Hypothalamus (tissue), 51 donors: ENCODE results near the gene PSG2.
A peak's percentile ranks its signal among the peaks of the same experiment; 100 is the strongest.
"Not testable (repeated sequence)": the region's sequence is repeated elsewhere in the genome, so short reads cannot be mapped to it uniquely, and the experiment has no call there.

Source experiments
- DNase-seq, 51 donors: peaks; one replicate each; lab custom pipeline; 2025; lab: John Stamatoyannopoulos, UW

Gene PSG2

DNA sequence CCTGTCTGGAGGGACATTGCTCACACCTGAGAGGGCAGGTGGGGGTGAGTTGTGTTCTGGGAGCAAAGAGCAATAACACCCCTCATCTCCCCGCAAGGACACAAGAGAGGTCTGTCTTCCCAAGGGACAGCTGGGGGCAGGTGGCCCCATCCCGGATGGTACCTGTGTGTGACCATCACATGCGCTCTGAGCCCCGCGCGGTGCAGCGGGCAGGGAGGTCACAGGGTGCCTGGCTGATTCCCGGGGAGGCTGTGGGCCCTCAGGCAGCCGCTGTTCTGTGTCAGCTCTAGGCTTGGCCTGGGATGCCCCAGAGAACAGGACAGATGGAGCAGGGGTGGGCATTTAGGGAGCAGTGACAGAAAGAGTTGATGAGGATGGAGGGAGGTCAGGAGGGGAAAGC is 1.2 kb upstream of the PSG2 start:
- not testable (repeated sequence) for DNase-seq

- no peak for DNase-seq
These were observed 4.2 kb downstream of the PSG2 start for GRCh38 chr19:43078311-43078710.

GRCh38 chr19:43077881-43078280 is 4.6 kb downstream of the PSG2 start:
- not testable (repeated sequence) for DNase-seq

- not testable (repeated sequence) for DNase-seq
These were observed 20.1 kb downstream of the PSG2 start for GRCh38 chr19:43062418-43062817.

- DNase-seq = not testable (repeated sequence)
These were observed 21.2 kb downstream of the PSG2 start for GRCh38 chr19:43061326-43061725.

GRCh38 chr19:43060254-43060653 is 22.2 kb downstream of the PSG2 start:
- not testable (repeated sequence) for DNase-seq

- DNase-seq = not testable (repeated sequence)
These were observed 23.0 kb downstream of the PSG2 start for GRCh38 chr19:43059482-43059881.

DNA sequence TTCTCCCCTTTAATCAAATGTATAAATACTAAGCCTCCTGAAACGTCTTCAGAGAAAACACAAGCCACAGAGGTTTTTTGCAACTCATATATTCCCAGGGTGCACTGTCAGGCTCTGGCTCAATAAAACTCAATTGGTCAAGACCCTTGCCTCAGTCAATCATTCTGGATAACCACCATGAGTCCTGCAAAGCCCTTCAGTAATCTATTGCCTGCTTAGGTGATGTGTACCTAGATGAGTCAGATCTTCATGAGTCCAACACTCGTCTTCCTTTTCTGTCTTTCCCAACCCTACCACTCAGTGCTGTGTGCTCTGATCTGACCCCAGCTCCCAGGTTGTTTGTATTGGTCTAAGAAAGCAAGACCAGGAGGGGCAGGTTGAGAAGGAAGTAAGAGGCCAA is 24.1 kb downstream of the PSG2 start:
- not testable (repeated sequence) for DNase-seq

GRCh38 chr19:43047966-43048365 is 34.5 kb downstream of the PSG2 start:
- not testable (repeated sequence) for DNase-seq

DNA sequence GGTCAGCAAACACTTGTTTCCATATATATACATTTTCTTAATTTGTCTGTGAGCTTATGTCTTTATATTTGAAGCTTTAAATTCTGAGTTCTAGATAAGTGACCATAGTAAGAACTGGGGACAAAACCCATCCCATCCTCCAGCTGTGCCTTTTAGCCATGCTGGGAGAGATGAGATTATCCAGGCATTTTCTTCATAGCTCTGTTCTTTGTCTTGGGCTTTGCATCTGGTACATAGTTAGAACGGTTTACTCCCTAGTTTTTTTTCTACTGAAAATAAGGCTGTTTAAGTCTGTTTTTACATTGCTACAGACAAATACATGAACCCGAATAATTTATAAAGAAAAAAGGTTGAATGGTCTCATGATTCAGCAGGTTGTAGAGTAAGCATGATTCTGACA is 35.9 kb downstream of the PSG2 start:
- DNase-seq = not testable (repeated sequence)

DNA sequence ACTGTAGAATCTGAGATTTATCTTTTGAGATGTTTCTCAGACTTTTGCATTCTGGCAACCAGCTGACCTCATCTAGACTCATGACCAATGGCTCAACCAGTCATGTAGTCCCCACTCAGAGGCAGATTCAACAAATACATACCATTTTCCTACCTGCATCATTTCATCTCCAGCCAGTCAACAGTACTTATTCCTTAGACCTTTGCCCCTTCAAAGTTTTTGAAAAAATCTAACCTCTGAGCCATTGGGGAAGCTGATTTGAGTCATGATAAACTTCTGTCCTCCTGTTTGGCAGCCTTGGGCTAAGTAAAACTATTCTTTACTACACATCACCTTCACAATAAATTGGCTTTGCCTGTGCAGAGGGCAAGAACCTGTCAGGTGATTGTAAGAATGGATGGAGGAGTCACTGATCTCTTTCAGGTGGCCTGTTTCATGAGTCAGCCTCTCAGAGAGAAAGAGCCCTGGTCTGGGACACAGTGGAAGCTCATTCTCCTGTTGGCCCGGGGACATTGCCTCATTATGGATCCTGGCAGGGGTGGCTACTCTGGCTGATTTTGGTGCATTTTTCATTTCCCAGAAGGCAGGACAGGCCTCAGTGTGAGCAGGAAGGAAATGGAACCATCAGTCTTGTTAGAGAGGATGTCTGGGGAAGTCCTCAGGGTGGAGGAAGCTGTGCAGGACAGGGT is 38.9 kb downstream of the PSG2 start:
- not testable (repeated sequence) for DNase-seq

GRCh38 chr19:43031645-43032044 is 50.9 kb downstream of the PSG2 start:
- not testable (repeated sequence) for DNase-seq

GRCh38 chr19:43028866-43029265 is 53.6 kb downstream of the PSG2 start:
- DNase-seq = no peak

DNA sequence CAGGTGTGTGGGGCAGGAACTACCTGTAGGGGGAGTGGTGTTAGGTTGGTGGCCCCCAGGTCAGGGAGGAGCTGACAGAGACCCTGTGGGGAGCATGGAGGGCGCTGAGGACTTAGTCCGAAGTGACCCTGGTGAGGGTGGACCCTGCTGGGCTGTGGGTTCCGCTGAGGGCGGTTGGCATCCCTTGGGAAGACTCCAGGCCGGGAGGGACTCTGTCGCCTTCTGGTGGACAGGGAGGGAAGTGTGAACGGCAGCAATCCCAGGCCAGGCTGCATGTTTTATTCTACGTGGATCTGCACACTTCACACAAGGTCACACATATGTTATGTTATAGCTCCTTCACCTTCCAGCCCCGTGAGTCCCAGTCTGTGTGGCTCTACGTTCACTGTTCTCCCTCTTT is 54.5 kb downstream of the PSG2 start:
- DNase-seq = not testable (repeated sequence)

DNA sequence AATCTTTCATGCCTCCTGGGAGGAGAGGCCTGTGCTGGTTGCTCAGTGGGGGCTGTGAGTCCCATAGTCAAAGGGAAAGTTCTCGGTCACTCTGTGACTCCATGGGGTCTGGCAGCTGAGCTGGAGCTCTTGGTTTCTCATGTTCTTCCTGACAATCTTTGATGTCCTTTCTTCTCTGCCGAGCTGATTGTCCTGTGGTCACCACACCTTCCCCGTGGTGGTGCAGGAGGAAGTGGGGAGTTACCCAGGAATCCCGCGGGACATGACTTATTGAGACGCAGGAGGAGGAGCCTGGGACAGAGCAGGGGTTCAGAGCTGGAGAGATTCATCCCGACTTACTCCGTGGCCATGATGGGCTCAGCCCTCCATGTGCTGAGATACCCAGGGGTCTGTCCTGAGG is 55.4 kb downstream of the PSG2 start:
- not testable (repeated sequence) for DNase-seq

DNA sequence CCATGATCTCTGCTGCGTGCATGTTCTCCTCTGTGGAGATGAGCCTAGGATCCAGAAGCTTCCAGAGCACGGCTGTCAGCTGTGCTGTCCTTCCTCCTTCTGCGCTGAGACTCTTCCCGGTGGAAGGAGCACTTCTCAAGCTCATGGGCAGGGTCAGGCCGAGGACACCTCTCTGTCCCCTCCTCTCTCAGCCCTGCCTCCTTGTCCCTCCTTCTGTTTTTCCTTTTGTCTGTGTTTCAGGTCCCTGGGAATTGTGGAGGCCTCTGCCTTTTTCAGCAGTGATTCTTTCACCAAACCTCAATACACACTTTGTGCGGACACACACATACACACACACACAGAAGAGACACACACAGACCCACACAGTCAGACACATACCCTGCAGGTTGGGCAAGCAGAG is 56.1 kb downstream of the PSG2 start, which contains the start of gene PSG11:
TSS of gene PSG11 (minus strand) at position 101 of the 400 bp plus-strand sequence. CDS start at position 4, 97 bp downstream.
- DNase-seq = not testable (repeated sequence)

DNA sequence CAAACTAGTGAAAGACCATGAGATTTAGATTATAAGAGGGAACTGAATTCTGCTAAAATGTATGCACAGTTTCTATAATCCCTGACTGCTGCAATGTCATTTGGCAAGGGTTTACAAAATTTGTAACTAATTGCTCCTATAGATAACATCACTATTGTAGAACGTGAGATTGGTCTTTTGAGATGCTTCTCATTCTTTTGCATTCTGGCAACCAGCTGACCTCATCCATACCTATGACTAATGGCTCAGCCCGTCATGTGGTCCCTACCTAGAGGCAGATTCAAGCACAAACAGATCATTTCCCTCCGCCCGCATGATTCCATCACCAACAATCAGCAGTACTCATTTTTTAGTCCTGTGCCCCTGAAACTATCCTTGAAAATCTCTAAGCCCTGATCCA is 60.4 kb downstream of the PSG2 start:
- DNase-seq = not testable (repeated sequence)

- DNase-seq = peak in 1 of 51 donors; percentile 2
These were observed 60.9 kb downstream of the PSG2 start for GRCh38 chr19:43021629-43022028.

DNA sequence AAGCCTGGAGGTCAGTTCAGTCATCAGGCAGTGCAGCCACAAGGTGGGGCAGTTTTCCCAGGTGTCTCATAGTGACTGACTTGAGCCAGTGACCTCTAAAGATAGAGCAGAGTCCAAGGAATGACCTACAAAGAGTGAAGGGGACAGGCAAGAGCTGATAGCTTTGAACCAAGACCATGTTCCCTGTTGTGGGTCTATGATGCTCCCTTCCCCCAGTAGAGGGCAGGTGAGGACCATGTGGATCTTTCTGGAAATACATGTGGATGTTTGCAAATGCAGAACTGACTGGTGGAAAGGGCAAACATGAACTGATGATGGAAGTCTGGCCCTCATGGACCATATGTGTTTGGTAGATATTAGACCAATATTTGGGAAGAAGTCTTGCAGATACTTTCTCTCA is 62.9 kb downstream of the PSG2 start:
- peak in 1 of 51 donors; percentile 2 for DNase-seq
